ENCODE data around the gene NME5.

DNA sequence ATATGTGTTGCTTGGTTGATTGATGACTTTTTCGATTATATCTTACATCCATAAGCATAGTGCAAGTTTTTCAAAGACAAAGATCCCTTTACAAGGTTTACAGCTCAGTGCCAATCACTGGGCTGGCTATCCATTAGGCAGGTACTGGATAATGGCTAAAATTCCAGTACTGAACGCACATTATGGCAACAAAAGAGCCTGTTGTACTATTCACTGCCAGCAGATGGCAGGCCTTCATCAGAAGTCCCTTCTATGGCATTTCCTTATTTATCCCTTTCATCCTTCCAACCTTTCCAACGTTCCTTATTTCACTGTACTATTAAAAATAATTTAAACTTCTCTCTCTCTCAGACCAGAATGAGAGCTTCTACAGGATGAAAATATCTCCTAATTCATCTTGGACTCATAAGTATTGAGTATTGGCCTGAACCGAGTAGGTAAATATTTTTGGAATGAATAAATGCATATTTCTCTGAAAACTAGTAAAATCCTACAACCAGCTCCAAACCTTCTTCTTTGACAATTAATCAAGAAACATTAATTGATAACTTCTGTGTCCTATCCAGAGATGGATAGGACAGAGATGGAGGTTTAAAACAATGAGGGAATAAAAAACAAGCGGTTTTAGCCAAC is 62.0 kb downstream of the NME5 start:
- TF ChIP-seq YY1 (IDR thresholded peaks at IDR 0.05; ENCODE audit: extremely low read depth, insufficient replicate concordance, low read depth, low read length) (no peak), POLR2A (IDR thresholded peaks at IDR 0.05; ENCODE audit: borderline replicate concordance, extremely low read depth, insufficient read depth, insufficient read length) (no peak), POLR2AphosphoS5 (IDR thresholded peaks at IDR 0.05; ENCODE audit: low read depth, low read length) (no peak), ZFX (IDR thresholded peaks at IDR 0.05) (no peak)

All from HCT116 (cell line).